ENCODE results near the gene C6orf136.

The C6orf136 gene

DNA sequence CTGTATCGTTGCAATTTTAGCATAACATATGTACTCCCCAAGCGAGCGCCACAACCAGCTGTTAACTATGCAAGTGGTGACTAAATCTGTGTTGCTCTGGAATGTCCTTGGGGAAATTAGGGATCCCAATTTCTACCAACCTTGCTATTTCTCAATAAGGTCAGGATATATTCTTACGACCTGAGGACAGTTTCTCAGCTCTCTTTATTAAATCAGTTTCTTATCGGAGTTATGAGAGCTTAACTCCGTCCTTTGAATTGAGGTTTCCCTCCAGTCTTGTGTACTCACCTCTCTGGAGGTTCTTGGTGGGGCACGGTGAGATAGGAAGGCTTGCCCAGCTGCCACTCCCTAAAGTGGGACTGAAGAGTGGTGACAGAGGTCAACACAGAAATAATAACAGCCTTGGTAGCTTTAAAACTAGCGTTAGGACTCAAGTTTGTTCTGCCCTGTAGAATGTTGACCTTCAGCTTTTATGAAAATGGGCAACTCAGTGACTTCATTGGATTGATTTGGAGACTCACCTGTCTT is 28.6 kb upstream of the C6orf136 start:
- Mint-ChIP-seq H3K27ac (peak overlapping the region; percentile 100), H3K36me3 (ENCODE audit: low read depth) (peaks cover 45% of the 10 kb centered on the region), H3K9me3 (peaks cover 3% of the 10 kb centered on the region), H3K4me3 (peak overlapping the region; percentile 96 to 99 (median 97)), H3K4me1 (peaks cover 18% of the 10 kb centered on the region), H3K27me3 (ENCODE audit: low read depth) (peaks cover 5% of the 10 kb centered on the region)
- TF ChIP-seq, protein P1, sequence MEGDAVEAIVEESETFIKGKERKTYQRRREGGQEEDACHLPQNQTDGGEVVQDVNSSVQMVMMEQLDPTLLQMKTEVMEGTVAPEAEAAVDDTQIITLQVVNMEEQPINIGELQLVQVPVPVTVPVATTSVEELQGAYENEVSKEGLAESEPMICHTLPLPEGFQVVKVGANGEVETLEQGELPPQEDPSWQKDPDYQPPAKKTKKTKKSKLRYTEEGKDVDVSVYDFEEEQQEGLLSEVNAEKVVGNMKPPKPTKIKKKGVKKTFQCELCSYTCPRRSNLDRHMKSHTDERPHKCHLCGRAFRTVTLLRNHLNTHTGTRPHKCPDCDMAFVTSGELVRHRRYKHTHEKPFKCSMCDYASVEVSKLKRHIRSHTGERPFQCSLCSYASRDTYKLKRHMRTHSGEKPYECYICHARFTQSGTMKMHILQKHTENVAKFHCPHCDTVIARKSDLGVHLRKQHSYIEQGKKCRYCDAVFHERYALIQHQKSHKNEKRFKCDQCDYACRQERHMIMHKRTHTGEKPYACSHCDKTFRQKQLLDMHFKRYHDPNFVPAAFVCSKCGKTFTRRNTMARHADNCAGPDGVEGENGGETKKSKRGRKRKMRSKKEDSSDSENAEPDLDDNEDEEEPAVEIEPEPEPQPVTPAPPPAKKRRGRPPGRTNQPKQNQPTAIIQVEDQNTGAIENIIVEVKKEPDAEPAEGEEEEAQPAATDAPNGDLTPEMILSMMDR (IDR thresholded peaks at IDR 0.05; ENCODE audit: unreplicated experiment in 3 of 3) = no peak

- TF ChIP-seq, protein P1 (IDR thresholded peaks at IDR 0.05; ENCODE audit: unreplicated experiment in 3 of 3) = no peak
- Mint-ChIP-seq H3K27me3 (ENCODE audit: low read depth) (peaks cover 5% of the 10 kb centered on the region), H3K36me3 (ENCODE audit: low read depth) (peaks cover 42% of the 10 kb centered on the region), H3K9me3 (peaks cover 3% of the 10 kb centered on the region), H3K4me1 (peaks cover 8% of the 10 kb centered on the region), H3K4me3 (peak overlapping the region; percentile 96 to 99 (median 97)), H3K27ac (peak overlapping the region in 1 of 3 experiments; percentile 36)
Observed at GRCh38 chr6:30619561-30619960, 27.4 kb upstream of the C6orf136 start.

DNA sequence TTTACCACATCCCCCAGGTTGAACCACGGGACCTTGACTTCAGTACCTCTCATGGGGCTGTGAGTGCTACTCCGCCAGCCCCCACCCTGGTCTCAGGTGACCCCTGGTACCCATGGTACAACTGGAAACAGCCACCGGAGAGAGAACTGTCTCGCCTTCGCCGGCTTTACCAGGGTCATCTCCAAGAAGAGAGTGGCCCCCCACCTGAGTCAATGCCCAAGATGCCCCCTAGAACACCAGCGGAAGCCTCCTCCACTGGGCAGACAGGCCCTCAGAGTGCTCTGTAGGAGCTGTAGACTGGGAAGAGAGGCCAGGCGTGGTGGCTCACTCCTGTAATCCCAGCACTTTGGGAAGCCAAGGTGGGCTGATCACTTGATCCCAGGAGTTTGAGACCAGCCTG is 21.4 kb upstream of the C6orf136 start:
- Mint-ChIP-seq H3K4me3 (peak overlapping the region; percentile 88 to 92 (median 91)), H3K27me3 (ENCODE audit: low read depth) (no peaks in the 10 kb centered on the region), H3K9me3 (no peaks in the 10 kb centered on the region), H3K36me3 (ENCODE audit: low read depth) (peaks cover 49% of the 10 kb centered on the region), H3K4me1 (peaks cover 20% of the 10 kb centered on the region), H3K27ac (peak overlapping the region in 2 of 3 experiments; percentile 18 to 87)
- TF ChIP-seq, protein P1 (IDR thresholded peaks at IDR 0.05; ENCODE audit: unreplicated experiment in 3 of 3) = no peak

- Mint-ChIP-seq H3K36me3 (ENCODE audit: low read depth) (peaks cover 59% of the 10 kb centered on the region), H3K27ac (peak within 1 kb of the TSS; percentile 87 to 97 (median 94)), H3K9me3 (no peaks in the 10 kb centered on the region), H3K27me3 (ENCODE audit: low read depth) (no peaks in the 10 kb centered on the region), H3K4me3 (peak within 1 kb of the TSS; percentile 88 to 92 (median 91)), H3K4me1 (peaks cover 20% of the 10 kb centered on the region)
- TF ChIP-seq, protein P1 (IDR thresholded peaks at IDR 0.05; ENCODE audit: unreplicated experiment in 3 of 3) = peak; percentile 27 to 34 (median 32)
Observed at GRCh38 chr6:30626484-30627366, 20.2 kb upstream of the C6orf136 start, which contains the start of gene ATAT1. Gene ATAT1 (plus strand): TSS chr6:30626874.

- no peak overlapping the region for H3K4me3 Mint-ChIP-seq
- TF ChIP-seq, protein P1 (IDR thresholded peaks at IDR 0.05; ENCODE audit: unreplicated experiment in 3 of 3) = no peak
- no peak overlapping the region for H3K27ac Mint-ChIP-seq
- no peaks in the 10 kb centered on the region for H3K4me1 Mint-ChIP-seq
- H3K36me3 Mint-ChIP-seq (ENCODE audit: low read depth) = peaks cover 63% of the 10 kb centered on the region
- no peaks in the 10 kb centered on the region for H3K9me3 Mint-ChIP-seq
- H3K27me3 Mint-ChIP-seq (ENCODE audit: low read depth) = no peaks in the 10 kb centered on the region
Observed at GRCh38 chr6:30635834-30636233, 11.1 kb upstream of the C6orf136 start.
